Liver (tissue), 9 donors: ENCODE data around the gene DSPP. TPM values are rescaled to one million over a fixed set of nuclear protein-coding genes. Genes with fewer than 3 reads are reported as not detected.

ENCODE experiments used
- DNase-seq: peaks from one replicate; pipeline ENCODE4 v3.0.0-alpha.2; 2017; ENCODE audit warnings: low spot score
- H3K27ac ChIP-seq, 2 donors: one replicate each; pipeline ENCODE4 v1.7.0; 2013; ENCODE audit warnings: inconsistent platforms in 2 of 2, low read length in 2 of 2, control low read depth in 1 of 2, low read depth in 1 of 2, mild to moderate bottlenecking in 1 of 2
- H3K27me3 ChIP-seq, 4 donors: one replicate each; pipeline versions ENCODE4 v1.6.1 to v1.7.0; 2013; ENCODE audit warnings: low read length in 3 of 4, inconsistent platforms in 1 of 4, mild to moderate bottlenecking in 1 of 4, moderate library complexity in 1 of 4; ENCODE audit not compliant: control insufficient read depth in 4 of 4, insufficient read depth in 4 of 4
- H3K36me3 ChIP-seq, 4 donors: one replicate each; pipeline versions ENCODE4 v1.6.1 to v1.7.0; 2013; ENCODE audit warnings: low read length in 3 of 4, mild to moderate bottlenecking in 3 of 4, low read depth in 1 of 4, moderate library complexity in 1 of 4; ENCODE audit not compliant: control insufficient read depth in 4 of 4, insufficient read depth in 3 of 4
- H3K4me1 ChIP-seq, 4 donors: one replicate each; pipeline versions ENCODE4 v1.6.1 to v1.7.0; 2013; ENCODE audit warnings: low read length in 3 of 4, mild to moderate bottlenecking in 3 of 4, moderate library complexity in 1 of 4; ENCODE audit not compliant: control insufficient read depth in 4 of 4, insufficient read depth in 4 of 4
- H3K4me3 ChIP-seq, 3 donors: one replicate each; pipeline versions ENCODE4 v1.6.1 to v1.7.0; 2013; ENCODE audit warnings: low read length in 3 of 3, control low read depth in 1 of 3, low read depth in 1 of 3, mild to moderate bottlenecking in 1 of 3
- H3K9ac ChIP-seq, 2 donors: one replicate each; pipeline ENCODE4 v1.7.0; 2013; ENCODE audit warnings: low read length in 2 of 2, mild to moderate bottlenecking in 2 of 2, moderate library complexity in 2 of 2, control low read depth in 1 of 2, low read depth in 1 of 2
- H3K9me3 ChIP-seq, 4 donors: one replicate each; pipeline versions ENCODE4 v1.6.1 to v1.7.0; 2013; ENCODE audit warnings: low read length in 3 of 4; ENCODE audit not compliant: control insufficient read depth in 4 of 4
- EGR1 ChIP-seq, 2 donors: IDR thresholded peaks; 2 replicates each; pipeline ENCODE4 v1.6.1; 2016 to 2018; ENCODE audit warnings: antibody characterized with exemption in 2 of 2, low read depth in 2 of 2
- FOXA1 ChIP-seq: IDR thresholded peaks from 2 replicates; pipeline ENCODE4 v1.6.1; 2016; ENCODE audit warnings: antibody characterized with exemption
- FOXA2 ChIP-seq: IDR thresholded peaks from 2 replicates; pipeline ENCODE4 v1.6.1; 2016; ENCODE audit warnings: antibody characterized with exemption
- GABPA ChIP-seq, 2 donors: IDR thresholded peaks in 1 of 2; conservative IDR thresholded peaks in 1 of 2; 2 replicates each; pipeline ENCODE4 v1.6.1; 2016; ENCODE audit warnings: antibody characterized with exemption in 2 of 2, mild to moderate bottlenecking in 1 of 2, moderate library complexity in 1 of 2
- HNF4A ChIP-seq, 2 donors: conservative IDR thresholded peaks; 2 replicates each; pipeline ENCODE4 v1.6.1; 2016; ENCODE audit warnings: antibody characterized with exemption in 2 of 2, mild to moderate bottlenecking in 2 of 2
- HNF4G ChIP-seq: IDR thresholded peaks from 2 replicates; pipeline ENCODE4 v1.6.1; 2016; ENCODE audit warnings: antibody characterized with exemption
- NR2F2 ChIP-seq: IDR thresholded peaks from 2 replicates; pipeline ENCODE4 v1.6.1; 2016; ENCODE audit warnings: antibody characterized with exemption
- RAD21 ChIP-seq, 2 donors: IDR thresholded peaks; 2 replicates each; pipeline ENCODE4 v1.6.1; 2016; ENCODE audit warnings: antibody characterized with exemption in 2 of 2, mild to moderate bottlenecking in 2 of 2
- RXRA ChIP-seq, 2 donors: IDR thresholded peaks; 2 replicates each; pipeline ENCODE4 v1.6.1; 2017 to 2018; ENCODE audit warnings: antibody characterized with exemption in 2 of 2, mild to moderate bottlenecking in 1 of 2
- SP1 ChIP-seq: IDR thresholded peaks from 2 replicates; pipeline ENCODE4 v1.6.1; 2018; ENCODE audit warnings: antibody characterized with exemption, mild to moderate bottlenecking
- TAF1 ChIP-seq: conservative IDR thresholded peaks from 2 replicates; pipeline ENCODE4 v1.6.1; 2016; ENCODE audit warnings: antibody characterized with exemption, mild to moderate bottlenecking
- YY1 ChIP-seq: IDR thresholded peaks from 2 replicates; pipeline ENCODE4 v1.6.1; 2016; ENCODE audit warnings: antibody characterized with exemption, mild to moderate bottlenecking
- WGBS: extraction: QIAGEN DNeasy Blood & Tissue Kit; methylation state at CpG from one replicate; pipeline ENCODE4 v1.1.7; 2013; 5-methylcytosine and 5-hydroxymethylcytosine counted together
- polyA plus RNA-seq, 2 donors: library from polyadenylated mRNA; stranded (reverse) in 1 of 2; unstranded in 1 of 2; fragments of 200-250 nt in 1 of 2; fragments of >200 nt in 1 of 2; fragmentation: Nextera tagmentation in 1 of 2; extraction: Ambion mirVana in 1 of 2; gene quantifications; one replicate each; pipeline versions ENCODE4 v1.2.1 to v1.2.3, GENCODE V29; 2013 to 2015
- total RNA-seq, 2 donors: library from RNA; depleted of rRNA; stranded (reverse); fragments of >200 nt; gene quantifications; one replicate each; pipeline ENCODE4 v1.2.3, GENCODE V29; 2014
- TF ChIP-seq, protein P1 (sequence below): IDR thresholded peaks from 2 replicates; pipeline ENCODE4 v1.6.1; 2016; ENCODE audit warnings: antibody characterized with exemption
- TF ChIP-seq, protein P2 (sequence below): IDR thresholded peaks from 2 replicates; pipeline ENCODE4 v1.6.1; 2016; ENCODE audit warnings: antibody characterized with exemption
- TF ChIP-seq, protein P3 (sequence below): IDR thresholded peaks from 2 replicates; pipeline ENCODE4 v1.6.1; 2016; ENCODE audit warnings: antibody characterized with exemption
- TF ChIP-seq, protein P4 (sequence below): fragments of 150-350 bp; IDR thresholded peaks from 2 replicates; pipeline ENCODE4 v1.5.1; 2017; ENCODE audit warnings: improper control_type of control experiment, low read depth, low read length; ENCODE audit not compliant: missing input control
- TF ChIP-seq, protein P5 (sequence below): IDR thresholded peaks from 2 replicates; pipeline ENCODE4 v1.6.1; 2016; ENCODE audit warnings: antibody characterized with exemption, mild to moderate bottlenecking
- donor health status: healthy.
- donor health status: healthy.
- donor health status: healthy.
- donor health status: healthy.
- donor health status: healthy.

The DSPP gene
- total and polyA plus RNA-seq, 4 donors = under 0.01 TPM; not detected in 3

DNA sequence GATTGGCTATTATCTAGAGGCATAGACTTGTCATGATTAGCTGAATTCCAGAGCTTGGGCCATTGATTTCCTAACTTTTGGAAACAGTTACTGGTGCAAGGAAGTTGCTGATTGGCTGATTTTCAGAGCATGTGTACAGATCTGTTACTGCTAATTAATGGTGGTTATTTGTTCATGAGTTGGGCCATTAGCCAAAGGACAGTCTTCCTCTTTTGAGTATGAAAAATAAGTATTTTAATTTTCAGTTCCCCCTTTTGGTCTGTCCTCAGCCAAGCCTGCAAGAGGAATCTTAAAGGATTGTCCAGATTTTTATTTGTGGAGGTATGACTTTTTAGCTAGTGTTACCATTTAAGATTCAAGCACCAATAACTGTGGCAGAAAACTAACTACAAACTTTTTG lies 7.0 kb upstream of the DSPP start:
- H3K27ac ChIP-seq = no peak overlapping the region
- no peak overlapping the region for H3K4me3 ChIP-seq
- H3K36me3 ChIP-seq = no peaks in the 10 kb centered on the region
- no peak for DNase-seq
- H3K27me3 ChIP-seq = no peaks in the 10 kb centered on the region
- no peaks in the 10 kb centered on the region for H3K9me3 ChIP-seq
- TF ChIP-seq, protein P1, sequence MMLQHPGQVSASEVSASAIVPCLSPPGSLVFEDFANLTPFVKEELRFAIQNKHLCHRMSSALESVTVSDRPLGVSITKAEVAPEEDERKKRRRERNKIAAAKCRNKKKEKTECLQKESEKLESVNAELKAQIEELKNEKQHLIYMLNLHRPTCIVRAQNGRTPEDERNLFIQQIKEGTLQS = no peak
- no peak for TF ChIP-seq HNF4A (conservative IDR thresholded peaks at IDR 0.05)
- no peak for TF ChIP-seq NR2F2
- TF ChIP-seq RXRA (IDR thresholded peaks at IDR 0.05) = no peak
- no peak for TF ChIP-seq YY1
- TF ChIP-seq TAF1 = no peak
- TF ChIP-seq SP1 = no peak
- no peak for TF ChIP-seq FOXA1
- H3K4me1 ChIP-seq = no peaks in the 10 kb centered on the region
- H3K9ac ChIP-seq = no peak overlapping the region

DNA sequence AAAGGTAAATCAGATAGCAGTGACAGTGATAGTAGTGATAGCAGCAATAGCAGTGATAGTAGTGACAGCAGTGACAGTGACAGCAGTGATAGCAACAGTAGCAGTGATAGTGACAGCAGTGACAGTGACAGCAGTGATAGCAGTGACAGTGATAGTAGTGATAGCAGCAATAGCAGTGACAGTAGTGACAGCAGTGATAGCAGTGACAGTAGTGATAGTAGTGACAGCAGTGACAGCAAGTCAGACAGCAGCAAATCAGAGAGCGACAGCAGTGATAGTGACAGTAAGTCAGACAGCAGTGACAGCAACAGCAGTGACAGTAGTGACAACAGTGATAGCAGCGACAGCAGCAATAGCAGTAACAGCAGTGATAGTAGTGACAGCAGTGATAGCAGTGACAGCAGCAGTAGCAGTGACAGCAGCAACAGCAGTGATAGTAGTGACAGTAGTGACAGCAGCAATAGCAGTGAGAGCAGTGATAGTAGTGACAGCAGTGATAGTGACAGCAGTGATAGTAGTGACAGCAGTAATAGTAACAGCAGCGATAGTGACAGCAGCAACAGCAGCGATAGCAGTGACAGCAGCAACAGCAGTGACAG lies 6.1 kb downstream of the DSPP start:
- TF ChIP-seq, protein P2, sequence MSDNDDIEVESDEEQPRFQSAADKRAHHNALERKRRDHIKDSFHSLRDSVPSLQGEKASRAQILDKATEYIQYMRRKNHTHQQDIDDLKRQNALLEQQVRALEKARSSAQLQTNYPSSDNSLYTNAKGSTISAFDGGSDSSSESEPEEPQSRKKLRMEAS = no peak
- TF ChIP-seq, protein P1 = no peak
- no peak for TF ChIP-seq NR2F2
- TF ChIP-seq, protein P3, sequence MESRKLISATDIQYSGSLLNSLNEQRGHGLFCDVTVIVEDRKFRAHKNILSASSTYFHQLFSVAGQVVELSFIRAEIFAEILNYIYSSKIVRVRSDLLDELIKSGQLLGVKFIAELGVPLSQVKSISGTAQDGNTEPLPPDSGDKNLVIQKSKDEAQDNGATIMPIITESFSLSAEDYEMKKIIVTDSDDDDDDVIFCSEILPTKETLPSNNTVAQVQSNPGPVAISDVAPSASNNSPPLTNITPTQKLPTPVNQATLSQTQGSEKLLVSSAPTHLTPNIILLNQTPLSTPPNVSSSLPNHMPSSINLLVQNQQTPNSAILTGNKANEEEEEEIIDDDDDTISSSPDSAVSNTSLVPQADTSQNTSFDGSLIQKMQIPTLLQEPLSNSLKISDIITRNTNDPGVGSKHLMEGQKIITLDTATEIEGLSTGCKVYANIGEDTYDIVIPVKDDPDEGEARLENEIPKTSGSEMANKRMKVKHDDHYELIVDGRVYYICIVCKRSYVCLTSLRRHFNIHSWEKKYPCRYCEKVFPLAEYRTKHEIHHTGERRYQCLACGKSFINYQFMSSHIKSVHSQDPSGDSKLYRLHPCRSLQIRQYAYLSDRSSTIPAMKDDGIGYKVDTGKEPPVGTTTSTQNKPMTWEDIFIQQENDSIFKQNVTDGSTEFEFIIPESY = no peak
- TF ChIP-seq, protein P4, sequence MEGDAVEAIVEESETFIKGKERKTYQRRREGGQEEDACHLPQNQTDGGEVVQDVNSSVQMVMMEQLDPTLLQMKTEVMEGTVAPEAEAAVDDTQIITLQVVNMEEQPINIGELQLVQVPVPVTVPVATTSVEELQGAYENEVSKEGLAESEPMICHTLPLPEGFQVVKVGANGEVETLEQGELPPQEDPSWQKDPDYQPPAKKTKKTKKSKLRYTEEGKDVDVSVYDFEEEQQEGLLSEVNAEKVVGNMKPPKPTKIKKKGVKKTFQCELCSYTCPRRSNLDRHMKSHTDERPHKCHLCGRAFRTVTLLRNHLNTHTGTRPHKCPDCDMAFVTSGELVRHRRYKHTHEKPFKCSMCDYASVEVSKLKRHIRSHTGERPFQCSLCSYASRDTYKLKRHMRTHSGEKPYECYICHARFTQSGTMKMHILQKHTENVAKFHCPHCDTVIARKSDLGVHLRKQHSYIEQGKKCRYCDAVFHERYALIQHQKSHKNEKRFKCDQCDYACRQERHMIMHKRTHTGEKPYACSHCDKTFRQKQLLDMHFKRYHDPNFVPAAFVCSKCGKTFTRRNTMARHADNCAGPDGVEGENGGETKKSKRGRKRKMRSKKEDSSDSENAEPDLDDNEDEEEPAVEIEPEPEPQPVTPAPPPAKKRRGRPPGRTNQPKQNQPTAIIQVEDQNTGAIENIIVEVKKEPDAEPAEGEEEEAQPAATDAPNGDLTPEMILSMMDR = no peak
- TF ChIP-seq RAD21 (IDR thresholded peaks at IDR 0.05) = no peak
- TF ChIP-seq FOXA2 = no peak
- TF ChIP-seq EGR1 (IDR thresholded peaks at IDR 0.05; ENCODE audit: low read depth in 2 of 2) = no peak
- no peak for TF ChIP-seq GABPA (IDR thresholded peaks at IDR 0.05 in 1 of 2, conservative IDR thresholded peaks at IDR 0.05 in 1 of 2)
- no peak for TF ChIP-seq HNF4A (conservative IDR thresholded peaks at IDR 0.05)
- TF ChIP-seq FOXA1 = no peak
- TF ChIP-seq, protein P5, sequence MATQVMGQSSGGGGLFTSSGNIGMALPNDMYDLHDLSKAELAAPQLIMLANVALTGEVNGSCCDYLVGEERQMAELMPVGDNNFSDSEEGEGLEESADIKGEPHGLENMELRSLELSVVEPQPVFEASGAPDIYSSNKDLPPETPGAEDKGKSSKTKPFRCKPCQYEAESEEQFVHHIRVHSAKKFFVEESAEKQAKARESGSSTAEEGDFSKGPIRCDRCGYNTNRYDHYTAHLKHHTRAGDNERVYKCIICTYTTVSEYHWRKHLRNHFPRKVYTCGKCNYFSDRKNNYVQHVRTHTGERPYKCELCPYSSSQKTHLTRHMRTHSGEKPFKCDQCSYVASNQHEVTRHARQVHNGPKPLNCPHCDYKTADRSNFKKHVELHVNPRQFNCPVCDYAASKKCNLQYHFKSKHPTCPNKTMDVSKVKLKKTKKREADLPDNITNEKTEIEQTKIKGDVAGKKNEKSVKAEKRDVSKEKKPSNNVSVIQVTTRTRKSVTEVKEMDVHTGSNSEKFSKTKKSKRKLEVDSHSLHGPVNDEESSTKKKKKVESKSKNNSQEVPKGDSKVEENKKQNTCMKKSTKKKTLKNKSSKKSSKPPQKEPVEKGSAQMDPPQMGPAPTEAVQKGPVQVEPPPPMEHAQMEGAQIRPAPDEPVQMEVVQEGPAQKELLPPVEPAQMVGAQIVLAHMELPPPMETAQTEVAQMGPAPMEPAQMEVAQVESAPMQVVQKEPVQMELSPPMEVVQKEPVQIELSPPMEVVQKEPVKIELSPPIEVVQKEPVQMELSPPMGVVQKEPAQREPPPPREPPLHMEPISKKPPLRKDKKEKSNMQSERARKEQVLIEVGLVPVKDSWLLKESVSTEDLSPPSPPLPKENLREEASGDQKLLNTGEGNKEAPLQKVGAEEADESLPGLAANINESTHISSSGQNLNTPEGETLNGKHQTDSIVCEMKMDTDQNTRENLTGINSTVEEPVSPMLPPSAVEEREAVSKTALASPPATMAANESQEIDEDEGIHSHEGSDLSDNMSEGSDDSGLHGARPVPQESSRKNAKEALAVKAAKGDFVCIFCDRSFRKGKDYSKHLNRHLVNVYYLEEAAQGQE = no peak
- TF ChIP-seq SP1 = no peak
- TF ChIP-seq HNF4G = no peak
- TF ChIP-seq YY1 = no peak
- 97% methylated on average over 4 of the region's 4 CpGs for WGBS
- Histone ChIP-seq H3K27ac (no peak overlapping the region), H3K4me3 (no peak overlapping the region), H3K27me3 (peaks cover 0 to 8% (median 0%) of the 10 kb centered on the region in 4 donors), H3K9me3 (no peaks in the 10 kb centered on the region), H3K4me1 (no peaks in the 10 kb centered on the region), H3K36me3 (no peaks in the 10 kb centered on the region), H3K9ac (no peak overlapping the region)
- no peak for DNase-seq
